Measurements from ENCODE around the gene KSR1. TPM values are rescaled to one million over a fixed set of nuclear protein-coding genes. Genes with fewer than 3 reads are reported as not detected.

The KSR1 gene
- polyA plus RNA-seq, 1 experiment = 28.2 TPM

- POLR2A ChIA-PET = interaction anchor here (0.6 kb wide), 1 partner anchor 79 kb away, joined by 3 read pairs; no protein-coding TSS in a partner anchor
- Histone ChIP-seq H3K9me3 (ENCODE audit: control insufficient read depth, insufficient read depth, low read length) (peaks cover 3% of the 10 kb centered on the region; the same call in 1 of the 2 replicates), H3K27me3 (ENCODE audit: control insufficient read depth, insufficient read depth, low read length) (no peaks in the 10 kb centered on the region), H3K4me3 (ENCODE audit: low read depth, low read length) (no peak overlapping the region), H3K27ac (ENCODE audit: low read depth, low read length) (no peak overlapping the region)
- TF ChIP-seq CTCF (IDR thresholded peaks at IDR 0.05; ENCODE audit: low read depth, low read length) = no peak
- CTCF ChIA-PET = interaction anchor here (2.4 to 10.5 kb wide), 2 partner anchors 147 to 217 kb away, joined by 8 to 94 read pairs; no protein-coding TSS in a partner anchor
- DNase-seq (ENCODE audit: low read depth, low spot score) = no peak
Measured at GRCh38 chr17:27454089-27454488, 2.2 kb upstream of the KSR1 start.

- no peak for DNase-seq (ENCODE audit: low read depth, low spot score)
- H3K9me3 ChIP-seq (ENCODE audit: control insufficient read depth, insufficient read depth, low read length) = peaks cover 3% of the 10 kb centered on the region; the same call in 1 of the 2 replicates
- peak overlapping the region; percentile 47 for H3K27ac ChIP-seq (ENCODE audit: low read depth, low read length)
- ChIA-PET POLR2A (interaction anchor here (0.6 to 2.3 kb wide), 6 partner anchors 9 to 144 kb away, joined by 3 to 7 read pairs (median 4); no protein-coding TSS in a partner anchor), CTCF (interaction anchor here (0.7 to 10.5 kb wide), 13 partner anchors 22 to 219 kb away, joined by 3 to 94 read pairs (median 5); no protein-coding TSS in a partner anchor)
- no peak for TF ChIP-seq CTCF (IDR thresholded peaks at IDR 0.05; ENCODE audit: low read depth, low read length)
- H3K4me3 ChIP-seq (ENCODE audit: low read depth, low read length) = peak overlapping the region; percentile 97
- no peaks in the 10 kb centered on the region for H3K27me3 ChIP-seq (ENCODE audit: control insufficient read depth, insufficient read depth, low read length)
Measured at GRCh38 chr17:27455236-27455913, 873 bp upstream of the KSR1 start.

- POLR2A ChIA-PET = interaction anchor here (1.7 to 2.3 kb wide), 2 partner anchors 10 to 143 kb away, joined by 4 to 7 read pairs; no protein-coding TSS in a partner anchor
- no peaks in the 10 kb centered on the region for H3K27me3 ChIP-seq (ENCODE audit: control insufficient read depth, insufficient read depth, low read length)
- peaks cover 3% of the 10 kb centered on the region; the same call in 1 of the 2 replicates for H3K9me3 ChIP-seq (ENCODE audit: control insufficient read depth, insufficient read depth, low read length)
- no peak for TF ChIP-seq CTCF (IDR thresholded peaks at IDR 0.05; ENCODE audit: low read depth, low read length)
- H3K4me3 ChIP-seq (ENCODE audit: low read depth, low read length) = peak overlapping the region; percentile 97
- DNase-seq (ENCODE audit: low read depth, low spot score) = no peak
- H3K27ac ChIP-seq (ENCODE audit: low read depth, low read length) = no peak overlapping the region
- CTCF ChIA-PET = interaction anchor here (0.7 to 10.5 kb wide), 6 partner anchors 24 to 144 kb away, joined by 3 to 94 read pairs (median 5); no protein-coding TSS in a partner anchor
Measured at GRCh38 chr17:27456681-27457359, 572 bp downstream of the KSR1 start.

- Histone ChIP-seq H3K4me3 (ENCODE audit: low read depth, low read length) (peak overlapping the region; percentile 97), H3K27ac (ENCODE audit: low read depth, low read length) (no peak overlapping the region), H3K27me3 (ENCODE audit: control insufficient read depth, insufficient read depth, low read length) (no peaks in the 10 kb centered on the region), H3K9me3 (ENCODE audit: control insufficient read depth, insufficient read depth, low read length) (peaks cover 3% of the 10 kb centered on the region; the same call in 1 of the 2 replicates)
- TF ChIP-seq CTCF (IDR thresholded peaks at IDR 0.05; ENCODE audit: low read depth, low read length) = no peak
- DNase-seq (ENCODE audit: low read depth, low spot score) = no peak
- CTCF ChIA-PET = interaction anchor here (1.1 to 10.5 kb wide), 4 partner anchors 9 to 144 kb away, joined by 3 to 94 read pairs (median 5); no protein-coding TSS in a partner anchor
- POLR2A ChIA-PET = interaction anchor here (0.9 kb wide), 1 partner anchor 90 kb away, joined by 5 read pairs; no protein-coding TSS in a partner anchor
Measured at GRCh38 chr17:27457360-27457715, 1.1 kb downstream of the KSR1 start.

Data from AG04450 (cell line).